ENCODE measurements around the gene C1D. TPM values are rescaled to one million over a fixed set of nuclear protein-coding genes. Genes with fewer than 3 reads are reported as not detected.

The C1D gene
- total and polyA plus RNA-seq, 2 donors (not counting 1 experiment from before 2014, with no cell fraction given): 8.4 to 24.8 TPM

- H3K27me3 ChIP-seq (replicated peaks in 1 of 4; ENCODE audit: control extremely low read depth in 1 of 4, control insufficient read depth in 3 of 4, insufficient read depth in 4 of 4, low read length in 3 of 4): no peaks in the 10 kb centered on the region
- H3K4me1 ChIP-seq (ENCODE audit: control insufficient read depth in 2 of 2, insufficient read depth in 2 of 2, low read length in 2 of 2): no peaks in the 10 kb centered on the region
- no peaks in the 10 kb centered on the region for H3K27me3 Mint-ChIP-seq
- H3K27ac Mint-ChIP-seq: no peak overlapping the region
- no peak overlapping the region for H3K9ac ChIP-seq (ENCODE audit: low read length)
- H4K20me1 ChIP-seq (ENCODE audit: control insufficient read depth, insufficient read depth, low read length, poor library complexity, severe bottlenecking): peaks cover 58% of the 10 kb centered on the region
- no peak overlapping the region for H3K4me3 ChIP-seq (ENCODE audit: control extremely low read depth in 1 of 5, extremely low read depth in 1 of 5, insufficient read depth in 1 of 5, low read depth in 2 of 5, low read length in 4 of 5)
- no peak overlapping the region for H3K4me3 Mint-ChIP-seq
- H3K9me3 Mint-ChIP-seq (ENCODE audit: insufficient read depth): no peaks in the 10 kb centered on the region
- H3K27ac ChIP-seq (ENCODE audit: low read length in 2 of 2): no peak overlapping the region
- H3K4me2 ChIP-seq (replicated peaks; ENCODE audit: low read depth, low read length, poor library complexity, severe bottlenecking): no peak overlapping the region
- peaks cover 42% of the 10 kb centered on the region for H3K4me1 Mint-ChIP-seq
- ChIA-PET CTCF (no interaction called here), POLR2A (no interaction called here)
- TF ChIP-seq CTCF (IDR thresholded peaks at IDR 0.05): no peak
- no peak for TF ChIP-seq EZH2 (IDR thresholded peaks at IDR 0.05; ENCODE audit: borderline replicate concordance, insufficient read depth, low read depth, low read length, poor library complexity, severe bottlenecking)
- no peaks in the 10 kb centered on the region for H3K9me3 ChIP-seq (ENCODE audit: control extremely low read depth in 1 of 3, control insufficient read depth in 2 of 3, insufficient read depth in 1 of 3, low read length in 2 of 3)
- intact Hi-C loops (cut with micrococcal nuclease): no loop called here
- WGBS (ENCODE audit: insufficient coverage): 57% methylated on average over 1 of the region's 2 CpGs
- DNase-seq (no peak), ATAC-seq (ENCODE audit: low read depth) (no peak)
- peaks cover 49% of the 10 kb centered on the region for H3K79me2 ChIP-seq (ENCODE audit: control insufficient read depth, insufficient read depth, low read length)
- H3K36me3 ChIP-seq (replicated peaks in 1 of 2; ENCODE audit: control extremely low read depth in 1 of 2, control insufficient read depth in 1 of 2, extremely low read depth in 1 of 2, insufficient read depth in 2 of 2, low read length in 1 of 2): peaks cover 0 to 7% of the 10 kb centered on the region in 2 experiments
- no peak overlapping the region for H2AFZ ChIP-seq (ENCODE audit: insufficient read depth, low read depth, low read length, poor library complexity, severe bottlenecking)
Observed at GRCh38 chr2:68050353-68050752, 12.5 kb downstream of the C1D start.

- H4K20me1 ChIP-seq (ENCODE audit: control insufficient read depth, insufficient read depth, low read length, poor library complexity, severe bottlenecking): peaks cover 26% of the 10 kb centered on the region
- no peak overlapping the region for H3K4me2 ChIP-seq (replicated peaks; ENCODE audit: low read depth, low read length, poor library complexity, severe bottlenecking)
- H3K4me3 ChIP-seq (ENCODE audit: control extremely low read depth in 1 of 5, extremely low read depth in 1 of 5, insufficient read depth in 1 of 5, low read depth in 2 of 5, low read length in 4 of 5): no peak overlapping the region
- H3K27ac Mint-ChIP-seq: no peak overlapping the region
- POLR2A ChIA-PET: no interaction called here
- TF ChIP-seq CTCF (IDR thresholded peaks at IDR 0.05): no peak
- TF ChIP-seq EZH2 (IDR thresholded peaks at IDR 0.05; ENCODE audit: borderline replicate concordance, insufficient read depth, low read depth, low read length, poor library complexity, severe bottlenecking): no peak
- DNase-seq: no peak
- CTCF ChIA-PET: no interaction called here
- H3K79me2 ChIP-seq (ENCODE audit: control insufficient read depth, insufficient read depth, low read length): peaks cover 15% of the 10 kb centered on the region
- WGBS (ENCODE audit: insufficient coverage): no CpG with 5 or more reads among the region's 4 CpGs
- no peak for ATAC-seq (ENCODE audit: low read depth)
- H3K27me3 Mint-ChIP-seq: no peaks in the 10 kb centered on the region
- no peaks in the 10 kb centered on the region for H3K27me3 ChIP-seq (replicated peaks in 1 of 4; ENCODE audit: control extremely low read depth in 1 of 4, control insufficient read depth in 3 of 4, insufficient read depth in 4 of 4, low read length in 3 of 4)
- intact Hi-C loops (cut with micrococcal nuclease): no loop called here
- H3K4me1 ChIP-seq (ENCODE audit: control insufficient read depth in 2 of 2, insufficient read depth in 2 of 2, low read length in 2 of 2): no peaks in the 10 kb centered on the region
- H3K9me3 ChIP-seq (ENCODE audit: control extremely low read depth in 1 of 3, control insufficient read depth in 2 of 3, insufficient read depth in 1 of 3, low read length in 2 of 3): no peaks in the 10 kb centered on the region
- H3K4me1 Mint-ChIP-seq: peaks cover 18% of the 10 kb centered on the region
- no peak overlapping the region for H3K4me3 Mint-ChIP-seq
- no peak overlapping the region for H2AFZ ChIP-seq (ENCODE audit: insufficient read depth, low read depth, low read length, poor library complexity, severe bottlenecking)
- no peak overlapping the region for H3K27ac ChIP-seq (ENCODE audit: low read length in 2 of 2)
- H3K9me3 Mint-ChIP-seq (ENCODE audit: insufficient read depth): no peaks in the 10 kb centered on the region
- H3K9ac ChIP-seq (ENCODE audit: low read length): no peak overlapping the region
- H3K36me3 ChIP-seq (replicated peaks in 1 of 2; ENCODE audit: control extremely low read depth in 1 of 2, control insufficient read depth in 1 of 2, extremely low read depth in 1 of 2, insufficient read depth in 2 of 2, low read length in 1 of 2): peaks cover 7 to 23% of the 10 kb centered on the region in 2 experiments
Observed at GRCh38 chr2:68046642-68047240, 16.1 kb downstream of the C1D start.
